HG03064 (cell line): ENCODE measurements around the gene IFT20.

Source experiments
- ATAC-seq: cut with Tn5 transposase; IDR thresholded peaks from one replicate; pipeline ENCODE4 v1.9.1; 2021; ENCODE audit warnings: low read depth; ENCODE audit not compliant: unreplicated experiment

The IFT20 gene

GRCh38 chr17:28338056-28338768 is 2.9 kb upstream of the IFT20 start:
- ATAC-seq = no peak

GRCh38 chr17:28335959-28336871 is 943 bp upstream of the IFT20 start:
- no peak for ATAC-seq

- no peak for ATAC-seq
Observed at GRCh38 chr17:28334666-28335200, 539 bp downstream of the IFT20 start.

GRCh38 chr17:28334171-28334570 is 1.1 kb downstream of the IFT20 start:
- ATAC-seq = no peak

GRCh38 chr17:28333083-28333746 is 2.1 kb downstream of the IFT20 start:
- ATAC-seq = no peak

GRCh38 chr17:28331891-28332420 is 3.3 kb downstream of the IFT20 start:
- ATAC-seq = no peak

- ATAC-seq = no peak
Observed at GRCh38 chr17:28330671-28331070, 4.6 kb downstream of the IFT20 start.

- no peak for ATAC-seq
Observed at GRCh38 chr17:28328325-28328724, 6.9 kb downstream of the IFT20 start.

- no peak for ATAC-seq
Observed at GRCh38 chr17:28327709-28328108, 7.6 kb downstream of the IFT20 start.

- no peak for ATAC-seq
Observed at GRCh38 chr17:28327031-28327607, 8.2 kb downstream of the IFT20 start.

- ATAC-seq = no peak
Observed at GRCh38 chr17:28326114-28326513, 9.2 kb downstream of the IFT20 start.

GRCh38 chr17:28325211-28325610 is 10.1 kb downstream of the IFT20 start:
- ATAC-seq = no peak

GRCh38 chr17:28324781-28325180 is 10.5 kb downstream of the IFT20 start:
- ATAC-seq = no peak

GRCh38 chr17:28324267-28324745 is 11.0 kb downstream of the IFT20 start:
- ATAC-seq = no peak

GRCh38 chr17:28320215-28321061 is 14.8 kb downstream of the IFT20 start:
- no peak for ATAC-seq

GRCh38 chr17:28319598-28319935 is 15.7 kb downstream of the IFT20 start:
- ATAC-seq = no peak

GRCh38 chr17:28318759-28319597 is 16.3 kb downstream of the IFT20 start, which contains the start of gene TMEM97:
Gene TMEM97 (plus strand): TSS chr17:28319200. CDS start chr17:28319240, 40 bp downstream.
- peak; percentile 83 for ATAC-seq

GRCh38 chr17:28317966-28318758 is 17.1 kb downstream of the IFT20 start:
- peak; percentile 6 for ATAC-seq
